Liver (tissue), 9 donors: ENCODE results near the gene FBXW4. TPM values are rescaled to one million over a fixed set of nuclear protein-coding genes. Genes with fewer than 3 reads are reported as not detected.

Experiments
- DNase-seq: peaks from one replicate; pipeline ENCODE4 v3.0.0-alpha.2; 2017; ENCODE audit warnings: low spot score
- H3K27ac ChIP-seq, 2 donors: one replicate each; pipeline ENCODE4 v1.7.0; 2013; ENCODE audit warnings: inconsistent platforms in 2 of 2, low read length in 2 of 2, control low read depth in 1 of 2, low read depth in 1 of 2, mild to moderate bottlenecking in 1 of 2
- H3K27me3 ChIP-seq, 4 donors: one replicate each; pipeline versions ENCODE4 v1.6.1 to v1.7.0; 2013; ENCODE audit warnings: low read length in 3 of 4, inconsistent platforms in 1 of 4, mild to moderate bottlenecking in 1 of 4, moderate library complexity in 1 of 4; ENCODE audit not compliant: control insufficient read depth in 4 of 4, insufficient read depth in 4 of 4
- H3K36me3 ChIP-seq, 4 donors: one replicate each; pipeline versions ENCODE4 v1.6.1 to v1.7.0; 2013; ENCODE audit warnings: low read length in 3 of 4, mild to moderate bottlenecking in 3 of 4, low read depth in 1 of 4, moderate library complexity in 1 of 4; ENCODE audit not compliant: control insufficient read depth in 4 of 4, insufficient read depth in 3 of 4
- H3K4me1 ChIP-seq, 4 donors: one replicate each; pipeline versions ENCODE4 v1.6.1 to v1.7.0; 2013; ENCODE audit warnings: low read length in 3 of 4, mild to moderate bottlenecking in 3 of 4, moderate library complexity in 1 of 4; ENCODE audit not compliant: control insufficient read depth in 4 of 4, insufficient read depth in 4 of 4
- H3K4me3 ChIP-seq, 3 donors: one replicate each; pipeline versions ENCODE4 v1.6.1 to v1.7.0; 2013; ENCODE audit warnings: low read length in 3 of 3, control low read depth in 1 of 3, low read depth in 1 of 3, mild to moderate bottlenecking in 1 of 3
- H3K9ac ChIP-seq, 2 donors: one replicate each; pipeline ENCODE4 v1.7.0; 2013; ENCODE audit warnings: low read length in 2 of 2, mild to moderate bottlenecking in 2 of 2, moderate library complexity in 2 of 2, control low read depth in 1 of 2, low read depth in 1 of 2
- H3K9me3 ChIP-seq, 4 donors: one replicate each; pipeline versions ENCODE4 v1.6.1 to v1.7.0; 2013; ENCODE audit warnings: low read length in 3 of 4; ENCODE audit not compliant: control insufficient read depth in 4 of 4
- ATF3 ChIP-seq: IDR thresholded peaks from 2 replicates; pipeline ENCODE4 v1.6.1; 2016; ENCODE audit warnings: antibody characterized with exemption
- CTCF ChIP-seq: fragments of 150-350 bp; IDR thresholded peaks from 2 replicates; pipeline ENCODE4 v1.5.1; 2017; ENCODE audit warnings: improper control_type of control experiment, low read depth, low read length; ENCODE audit not compliant: missing input control
- EGR1 ChIP-seq, 2 donors: IDR thresholded peaks; 2 replicates each; pipeline ENCODE4 v1.6.1; 2016 to 2018; ENCODE audit warnings: antibody characterized with exemption in 2 of 2, low read depth in 2 of 2
- FOXA2 ChIP-seq: IDR thresholded peaks from 2 replicates; pipeline ENCODE4 v1.6.1; 2016; ENCODE audit warnings: antibody characterized with exemption
- GABPA ChIP-seq, 2 donors: IDR thresholded peaks in 1 of 2; conservative IDR thresholded peaks in 1 of 2; 2 replicates each; pipeline ENCODE4 v1.6.1; 2016; ENCODE audit warnings: antibody characterized with exemption in 2 of 2, mild to moderate bottlenecking in 1 of 2, moderate library complexity in 1 of 2
- HNF4A ChIP-seq, 2 donors: conservative IDR thresholded peaks; 2 replicates each; pipeline ENCODE4 v1.6.1; 2016; ENCODE audit warnings: antibody characterized with exemption in 2 of 2, mild to moderate bottlenecking in 2 of 2
- HNF4G ChIP-seq: IDR thresholded peaks from 2 replicates; pipeline ENCODE4 v1.6.1; 2016; ENCODE audit warnings: antibody characterized with exemption
- MAX ChIP-seq: IDR thresholded peaks from 2 replicates; pipeline ENCODE4 v1.6.1; 2016; ENCODE audit warnings: antibody characterized with exemption
- NR2F2 ChIP-seq: IDR thresholded peaks from 2 replicates; pipeline ENCODE4 v1.6.1; 2016; ENCODE audit warnings: antibody characterized with exemption
- RAD21 ChIP-seq, 2 donors: IDR thresholded peaks; 2 replicates each; pipeline ENCODE4 v1.6.1; 2016; ENCODE audit warnings: antibody characterized with exemption in 2 of 2, mild to moderate bottlenecking in 2 of 2
- REST ChIP-seq: IDR thresholded peaks from 2 replicates; pipeline ENCODE4 v1.6.1; 2016; ENCODE audit warnings: antibody characterized with exemption, mild to moderate bottlenecking
- RXRA ChIP-seq, 2 donors: IDR thresholded peaks; 2 replicates each; pipeline ENCODE4 v1.6.1; 2017 to 2018; ENCODE audit warnings: antibody characterized with exemption in 2 of 2, mild to moderate bottlenecking in 1 of 2
- TAF1 ChIP-seq: conservative IDR thresholded peaks from 2 replicates; pipeline ENCODE4 v1.6.1; 2016; ENCODE audit warnings: antibody characterized with exemption, mild to moderate bottlenecking
- YY1 ChIP-seq: IDR thresholded peaks from 2 replicates; pipeline ENCODE4 v1.6.1; 2016; ENCODE audit warnings: antibody characterized with exemption, mild to moderate bottlenecking
- ZBTB33 ChIP-seq: IDR thresholded peaks from 2 replicates; pipeline ENCODE4 v1.6.1; 2016; ENCODE audit warnings: antibody characterized with exemption
- WGBS: extraction: QIAGEN DNeasy Blood & Tissue Kit; methylation state at CpG from one replicate; pipeline ENCODE4 v1.1.7; 2013; 5-methylcytosine and 5-hydroxymethylcytosine counted together
- polyA plus RNA-seq, 2 donors: library from polyadenylated mRNA; stranded (reverse) in 1 of 2; unstranded in 1 of 2; fragments of 200-250 nt in 1 of 2; fragments of >200 nt in 1 of 2; fragmentation: Nextera tagmentation in 1 of 2; extraction: Ambion mirVana in 1 of 2; gene quantifications; one replicate each; pipeline versions ENCODE4 v1.2.1 to v1.2.3, GENCODE V29; 2013 to 2015
- total RNA-seq, 2 donors: library from RNA; depleted of rRNA; stranded (reverse); fragments of >200 nt; gene quantifications; one replicate each; pipeline ENCODE4 v1.2.3, GENCODE V29; 2014
- donor health status: healthy.
- donor health status: healthy.
- donor health status: healthy.
- donor health status: healthy.
- donor health status: healthy.

The FBXW4 gene
- total and polyA plus RNA-seq, 4 donors: 5.4 to 54.1 (median 20.5) TPM

GRCh38 chr10:101565370-101565900 lies 129.5 kb downstream of the FBXW4 start:
- TF ChIP-seq HNF4A (conservative IDR thresholded peaks at IDR 0.05): no peak
- no peak for TF ChIP-seq MAX
- no peak for TF ChIP-seq REST
- no peak for TF ChIP-seq EGR1 (IDR thresholded peaks at IDR 0.05; ENCODE audit: low read depth in 2 of 2)
- no peak for TF ChIP-seq CTCF
- no peak for TF ChIP-seq GABPA (IDR thresholded peaks at IDR 0.05 in 1 of 2, conservative IDR thresholded peaks at IDR 0.05 in 1 of 2)
- no peak for TF ChIP-seq HNF4G
- TF ChIP-seq ZBTB33: no peak
- TF ChIP-seq YY1: no peak
- TF ChIP-seq FOXA2: no peak
- no peak for TF ChIP-seq ATF3
- TF ChIP-seq NR2F2: no peak
- no peak for TF ChIP-seq TAF1
- no peak for TF ChIP-seq RXRA (IDR thresholded peaks at IDR 0.05)
- TF ChIP-seq RAD21 (IDR thresholded peaks at IDR 0.05): no peak
- WGBS: 81% methylated on average over 5 of the region's 5 CpGs
- Histone ChIP-seq H3K4me3 (no peak overlapping the region), H3K4me1 (peaks cover 5 to 12% (median 9%) of the 10 kb centered on the region in 4 donors), H3K36me3 (no peaks in the 10 kb centered on the region), H3K27ac (no peak overlapping the region), H3K27me3 (peaks cover 0 to 7% (median 5%) of the 10 kb centered on the region in 4 donors), H3K9me3 (no peaks in the 10 kb centered on the region), H3K9ac (no peak overlapping the region)
- DNase-seq: no peak

GRCh38 chr10:101564490-101564991 lies 130.4 kb downstream of the FBXW4 start:
- H3K4me1 ChIP-seq: peaks cover 0 to 4% (median 2%) of the 10 kb centered on the region in 4 donors
- no peaks in the 10 kb centered on the region for H3K9me3 ChIP-seq
- H3K27ac ChIP-seq: no peak overlapping the region
- no peak for TF ChIP-seq HNF4A (conservative IDR thresholded peaks at IDR 0.05)
- WGBS: 85% methylated on average over 15 of the region's 15 CpGs
- H3K9ac ChIP-seq: no peak overlapping the region
- H3K36me3 ChIP-seq: no peaks in the 10 kb centered on the region
- no peak for DNase-seq
- H3K27me3 ChIP-seq: peaks cover 0 to 4% (median 3%) of the 10 kb centered on the region in 4 donors
- H3K4me3 ChIP-seq: no peak overlapping the region
